HPDE6-E6E7 (cell line): ENCODE measurements around the gene GPR161.
"Not testable (repeated sequence)": the region's sequence is repeated elsewhere in the genome, so short reads cannot be mapped to it uniquely, and the experiment has no call there.

Experiments
- DNase-seq: peaks from one replicate; pipeline ENCODE4 v3.0.0; 2011; ENCODE audit warnings: missing footprints; ENCODE audit errors: extremely low spot score

Gene GPR161

DNA sequence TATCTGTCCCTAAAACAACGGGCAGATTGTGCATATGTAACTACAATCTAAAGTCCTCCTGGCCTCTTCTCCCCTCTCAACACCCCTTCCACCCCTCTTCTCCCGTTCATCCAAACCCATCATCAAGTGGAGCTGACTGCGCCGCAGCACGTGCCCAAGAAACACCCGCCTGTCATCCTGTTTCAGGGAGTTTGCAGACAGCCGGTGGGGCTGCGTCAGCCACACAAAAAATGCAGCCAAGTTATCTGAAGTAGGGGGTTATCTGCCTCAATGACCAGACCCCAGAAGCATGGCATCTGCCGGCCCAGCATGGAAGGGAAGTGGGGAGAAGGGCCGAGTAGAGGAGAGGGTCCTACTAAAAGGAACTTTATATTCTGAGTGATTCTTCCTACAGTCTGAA, 49.0 kb downstream of the GPR161 start:
- no peak for DNase-seq

DNA sequence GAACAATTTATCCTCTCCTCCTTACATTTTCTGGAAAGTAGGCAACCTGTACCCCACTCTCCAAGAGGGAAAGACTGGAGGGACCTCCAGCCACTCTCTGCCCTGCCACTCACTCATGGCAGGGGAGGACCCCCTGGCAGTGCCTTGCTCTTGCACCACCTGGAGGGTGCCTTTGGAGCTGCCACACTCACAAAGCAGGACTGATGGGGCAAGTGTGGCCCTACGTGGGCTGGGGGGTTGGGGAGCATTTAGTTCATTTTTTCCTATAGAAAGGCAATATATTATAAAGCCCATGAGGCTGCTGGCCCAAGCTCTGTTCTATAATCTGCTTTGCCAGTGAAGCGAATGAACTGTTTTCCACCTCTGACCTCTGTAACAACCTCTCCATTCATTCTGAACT, 50.3 kb downstream of the GPR161 start:
- no peak for DNase-seq

- DNase-seq, result no peak
Measured at GRCh38 chr1:168085401-168085872, 51.3 kb downstream of the GPR161 start.

GRCh38 chr1:168084396-168085231, 52.1 kb downstream of the GPR161 start:
- DNase-seq, result no peak

DNA sequence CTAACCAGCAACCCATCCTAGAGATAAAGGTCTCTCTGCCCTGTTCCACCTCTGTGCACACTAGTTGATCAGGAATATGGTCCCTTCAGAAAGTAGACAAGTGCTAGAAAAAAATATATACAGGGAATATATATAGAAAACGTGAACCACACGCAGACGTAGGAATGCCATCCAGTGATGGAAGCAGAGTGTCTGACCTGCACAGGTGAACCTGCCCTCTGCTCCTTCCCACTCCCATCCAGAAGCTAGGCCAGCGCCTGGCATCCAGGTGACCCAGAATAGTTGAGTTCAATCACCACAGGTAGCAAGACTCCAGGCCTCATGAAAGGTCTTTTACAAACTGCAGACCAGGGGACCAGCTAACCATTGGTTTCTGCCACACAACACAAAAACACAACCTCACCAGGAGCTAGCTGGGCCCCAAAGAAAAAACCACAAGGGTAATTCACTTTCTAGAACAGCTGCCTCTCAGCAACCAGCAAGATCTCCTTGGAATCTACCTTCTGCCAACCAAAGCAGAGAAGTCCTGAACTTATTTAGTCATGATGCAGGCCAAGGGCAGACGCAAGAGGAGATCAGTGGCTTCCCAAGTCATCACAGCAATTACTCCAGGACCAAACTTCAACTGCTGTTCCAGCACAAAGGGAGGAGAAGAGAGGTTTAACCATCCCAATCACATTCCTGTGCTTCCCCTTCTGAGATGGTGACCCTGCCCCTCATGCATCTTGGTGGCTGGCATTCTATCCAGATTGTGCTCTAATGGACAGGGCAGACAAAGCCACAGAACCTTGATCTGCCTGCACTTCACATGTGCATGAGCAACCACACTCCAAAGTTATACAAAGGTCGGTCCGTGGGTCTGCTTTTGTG, 53.0 kb downstream of the GPR161 start:
- no peak for DNase-seq

DNA sequence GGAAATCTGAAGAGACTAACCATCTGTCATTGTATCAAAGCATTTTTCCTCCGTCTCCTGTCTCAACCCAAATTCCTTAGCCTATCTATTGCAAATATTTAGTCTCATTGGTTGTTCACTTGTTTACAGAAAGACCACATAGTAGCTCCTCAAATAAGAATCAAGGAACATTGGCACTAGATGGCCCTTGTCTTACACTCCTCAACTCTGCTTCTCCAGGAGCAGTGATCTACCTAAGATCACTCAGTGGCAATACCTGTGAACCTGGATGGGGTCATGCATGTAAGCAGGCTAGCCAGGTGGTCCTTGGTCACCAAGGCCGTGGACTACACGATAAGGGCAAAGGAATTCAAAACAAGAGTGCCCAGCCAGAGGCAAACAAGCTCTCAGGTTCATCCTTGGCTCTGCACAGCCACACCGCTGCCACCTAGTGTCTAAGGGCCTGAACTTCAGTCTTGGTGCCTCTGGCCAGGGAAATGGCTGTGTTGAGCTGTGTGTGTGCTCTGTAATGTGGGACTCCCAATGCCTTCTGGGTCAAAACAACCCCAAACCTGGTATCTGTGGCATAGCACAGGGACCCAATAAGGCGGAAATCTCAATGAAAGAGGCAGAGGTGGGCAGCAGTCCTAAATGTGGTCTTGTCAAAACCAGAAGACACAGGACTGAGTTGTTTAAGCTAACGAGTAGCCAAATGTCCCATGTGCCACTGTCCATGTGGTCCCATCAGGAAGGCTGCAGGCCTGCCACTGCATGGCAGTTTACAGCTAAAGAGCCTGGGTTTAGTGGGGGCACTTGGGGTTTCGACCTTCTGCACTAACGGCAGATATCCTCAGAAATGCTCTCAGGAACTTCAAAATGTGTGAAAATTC, 54.5 kb downstream of the GPR161 start:
- peak; percentile 81 for DNase-seq

GRCh38 chr1:168081373-168082007, 55.2 kb downstream of the GPR161 start:
- peak; percentile 55 for DNase-seq

DNA sequence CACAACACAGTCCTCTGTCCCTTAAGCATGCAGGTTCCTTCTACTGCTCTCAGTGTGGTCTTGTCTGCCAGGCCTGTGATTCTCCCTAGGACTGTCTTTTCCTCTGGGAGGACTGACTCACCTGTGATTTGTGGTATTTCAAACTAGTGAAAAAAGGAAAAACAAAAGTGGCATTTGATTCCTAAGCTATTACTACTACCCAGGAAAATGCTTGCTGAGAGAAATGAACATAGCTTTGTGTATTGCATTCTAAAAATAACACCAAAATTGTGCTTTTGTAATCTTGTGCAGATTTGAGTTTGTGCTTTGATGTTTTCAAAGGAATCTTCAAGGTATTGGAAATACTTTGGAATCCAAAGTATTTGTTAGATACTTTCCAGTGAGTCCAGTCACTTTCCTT, 57.0 kb downstream of the GPR161 start:
- DNase-seq, result no peak

DNA sequence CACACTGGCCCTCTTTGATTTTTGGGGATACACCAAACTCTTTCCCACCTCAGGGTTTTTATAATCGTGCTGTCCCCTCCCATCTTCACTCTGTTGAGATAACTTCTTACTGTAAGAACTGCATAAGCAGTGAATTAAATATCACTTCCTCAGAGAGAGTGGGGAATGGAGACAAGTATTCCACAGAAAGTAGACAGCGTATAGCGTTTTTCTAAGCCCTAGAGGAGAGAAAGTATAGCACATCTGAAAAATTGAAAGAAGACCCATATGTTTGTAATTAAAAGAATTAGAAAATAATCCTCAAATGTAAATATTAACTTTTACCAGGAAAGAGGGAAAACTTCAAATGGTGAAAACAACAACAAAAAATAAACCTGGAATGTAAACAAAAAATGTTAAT, 67.3 kb downstream of the GPR161 start:
- no peak for DNase-seq

DNA sequence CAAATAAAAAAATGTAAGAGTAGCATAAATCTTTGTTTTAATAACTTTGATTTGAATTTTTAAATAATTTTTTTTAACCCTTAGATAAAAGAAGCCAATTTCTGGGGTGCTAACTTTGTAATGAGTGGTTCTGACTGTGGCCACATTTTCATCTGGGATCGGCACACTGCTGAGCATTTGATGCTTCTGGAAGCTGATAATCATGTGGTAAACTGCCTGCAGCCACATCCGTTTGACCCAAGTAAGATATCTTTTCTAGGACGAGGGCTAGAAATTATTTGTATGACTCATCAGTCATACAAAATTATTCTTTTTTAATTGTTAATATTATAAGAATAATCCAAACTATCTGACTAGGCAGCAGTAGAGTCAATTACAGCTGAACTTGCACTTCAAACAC, 71.2 kb downstream of the GPR161 start:
- no peak for DNase-seq

DNA sequence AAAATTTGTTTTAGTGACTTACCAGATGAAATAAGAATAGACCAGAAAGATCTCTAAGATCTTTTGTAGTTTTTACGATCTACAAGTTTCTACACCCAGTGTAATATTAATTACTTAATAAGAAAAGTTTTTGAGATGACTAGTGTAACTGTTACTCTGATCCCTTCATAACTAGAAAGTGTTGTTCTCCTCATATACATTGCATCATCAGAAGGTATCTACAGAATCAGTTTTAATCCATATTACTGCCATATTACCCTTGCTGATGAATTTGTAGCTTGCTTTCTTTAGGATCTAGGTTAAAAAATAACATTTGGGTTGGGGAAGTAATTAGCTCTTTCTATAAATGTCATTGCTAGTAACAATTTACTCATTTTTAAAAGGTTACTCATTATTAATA, 72.5 kb downstream of the GPR161 start:
- DNase-seq, result no peak

DNA sequence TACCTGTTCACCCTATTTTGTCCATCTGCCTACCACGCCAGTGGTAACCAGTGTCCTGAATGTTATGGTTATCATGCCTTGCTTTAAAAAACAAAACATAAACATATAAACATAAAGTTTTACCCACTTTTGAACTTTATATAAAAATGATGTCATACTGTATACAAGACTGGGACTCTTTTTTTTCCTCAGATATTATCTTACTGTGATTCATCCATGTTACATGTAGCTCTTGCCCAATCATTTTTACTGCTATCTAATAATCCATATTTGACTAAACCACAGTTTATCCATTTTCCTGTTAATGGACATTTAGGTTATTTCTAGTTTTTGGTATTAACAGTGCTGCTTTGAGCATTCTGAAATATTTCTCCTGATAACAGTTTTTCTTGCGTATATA, 78.8 kb downstream of the GPR161 start:
- DNase-seq, result no peak

DNA sequence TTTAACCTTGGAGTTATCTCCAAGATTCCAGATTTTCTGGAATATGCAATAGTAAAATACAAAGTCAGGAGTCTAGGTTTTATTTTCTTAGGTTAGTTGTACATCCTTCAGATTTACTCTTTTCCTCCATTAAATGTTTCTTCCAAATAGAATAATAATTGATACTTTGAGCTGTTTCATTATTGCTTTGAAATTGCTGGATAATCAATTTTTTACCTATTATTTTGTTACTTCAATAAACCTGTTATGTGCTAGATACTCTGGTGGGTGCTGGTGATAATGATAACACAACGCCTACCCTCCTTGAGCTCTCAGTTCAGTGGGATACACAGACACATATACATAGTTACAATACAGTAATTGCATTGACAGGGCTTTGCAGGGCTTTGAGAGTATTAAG, 79.4 kb downstream of the GPR161 start:
- DNase-seq, result no peak

GRCh38 chr1:168056152-168056551, 80.6 kb downstream of the GPR161 start:
- not testable (repeated sequence) for DNase-seq

GRCh38 chr1:168054117-168054516, 82.6 kb downstream of the GPR161 start:
- DNase-seq, result no peak

GRCh38 chr1:168053681-168054080, 83.0 kb downstream of the GPR161 start:
- DNase-seq, result no peak

GRCh38 chr1:168050880-168051279, 85.8 kb downstream of the GPR161 start:
- DNase-seq, result no peak

GRCh38 chr1:168050307-168050706, 86.4 kb downstream of the GPR161 start:
- no peak for DNase-seq

- DNase-seq, result no peak
Measured at GRCh38 chr1:168045311-168045710, 91.4 kb downstream of the GPR161 start.

DNA sequence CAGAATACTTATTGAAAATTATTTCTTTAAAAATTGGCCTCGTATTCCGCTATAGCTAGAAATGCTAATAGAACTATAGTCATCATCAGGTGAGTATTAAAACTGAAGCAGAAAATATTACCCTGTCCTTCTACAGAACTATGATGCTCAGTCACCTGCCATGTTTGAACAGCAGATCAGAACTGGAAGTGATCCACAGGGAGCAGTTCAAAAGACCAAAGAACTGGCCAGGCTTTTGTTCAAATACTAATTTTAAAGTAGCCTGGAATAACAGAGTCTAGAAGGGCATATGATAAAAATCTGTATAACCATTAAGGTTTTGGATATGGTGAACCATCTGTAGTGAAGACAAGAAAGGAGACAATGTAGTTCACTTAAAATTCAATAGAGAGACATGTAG, 94.4 kb downstream of the GPR161 start:
- DNase-seq, result no peak

DNA sequence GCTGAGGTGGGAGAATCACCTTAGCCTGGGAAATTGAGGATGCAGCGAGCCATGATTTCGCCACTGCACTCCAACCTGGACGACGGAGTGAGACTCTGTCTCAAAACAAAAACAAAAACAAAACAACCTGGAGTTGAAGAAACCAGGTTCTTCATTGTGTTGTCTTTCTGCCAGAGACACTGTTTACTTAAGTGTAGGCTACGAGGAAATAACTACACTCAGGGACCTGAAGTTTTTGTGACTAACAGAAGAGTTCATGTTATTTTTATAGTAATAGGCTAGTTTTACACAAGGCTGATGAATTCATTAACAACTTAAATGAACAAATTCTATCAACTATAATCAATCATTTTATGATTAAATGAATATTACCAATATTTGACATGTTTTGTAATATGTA, 101.4 kb downstream of the GPR161 start:
- no peak for DNase-seq
